Breast epithelium (tissue), 4 donors: ENCODE measurements around the gene SEC61A1. TPM values are rescaled to one million over a fixed set of nuclear protein-coding genes. Genes with fewer than 3 reads are reported as not detected.

Source experiments
- DNase-seq, 2 donors: peaks; one replicate each; pipeline ENCODE4 v3.0.0-alpha.2; 2019; ENCODE audit warnings: low spot score in 2 of 2
- H3K27ac ChIP-seq, 2 donors: fragments of 200-600 bp; sonication (generic) in 1 of 2; one replicate each; pipeline ENCODE4 v1.5.1; 2016 to 2019; ENCODE audit warnings: mild to moderate bottlenecking in 1 of 2
- H3K27me3 ChIP-seq, 2 donors: fragments of 200-600 bp; sonication (generic) in 1 of 2; one replicate each; pipeline versions ENCODE4 v1.5.1 to v1.6.0; 2017 to 2019; ENCODE audit warnings: control low read depth in 1 of 2, mild to moderate bottlenecking in 1 of 2
- H3K36me3 ChIP-seq: fragments of 200-600 bp; one replicate; pipeline ENCODE4 v1.5.1; 2019
- H3K4me1 ChIP-seq, 2 donors: fragments of 200-600 bp; sonication (generic); one replicate each; pipeline ENCODE4 v1.5.1; 2016 to 2019; ENCODE audit warnings: control low read depth in 1 of 2
- H3K4me3 ChIP-seq, 3 donors: fragments of 200-600 bp; sonication (generic); 1 replicate in 2 of 3; 2 replicates in 1 of 3; pipeline ENCODE4 v1.5.1; 2016 to 2019; ENCODE audit warnings: mild to moderate bottlenecking in 3 of 3, moderate library complexity in 2 of 3
- H3K9me3 ChIP-seq, 2 donors: fragments of 200-600 bp; sonication (generic) in 1 of 2; one replicate each; pipeline ENCODE4 v1.5.1; 2016 to 2019; ENCODE audit warnings: control low read depth in 1 of 2
- POLR2A ChIP-seq: fragments of 450-650 bp; IDR thresholded peaks from one replicate; pipeline ENCODE4 v1.6.1; 2016; ENCODE audit warnings: antibody characterized with exemption, mild to moderate bottlenecking, moderate library complexity
- POLR2AphosphoS5 ChIP-seq, 3 donors: sonication (generic); formaldehyde crosslinking; IDR thresholded peaks; one replicate each; pipeline ENCODE4 v1.6.1; 2017; ENCODE audit warnings: antibody characterized with exemption in 3 of 3
- intact Hi-C: fragments of 100-400 bp; cut with DNase I; formaldehyde crosslinking; loops from one replicate; pipeline ENCODE4 v1.15.1; 2023; ENCODE audit warnings: low total_unique reads
- total RNA-seq, 3 donors: library from RNA; depleted of rRNA; stranded (reverse); fragments of >200 nt; gene quantifications; one replicate each; pipeline ENCODE4 v1.1.0, GENCODE V29; 2016
- TF ChIP-seq, protein P1 (sequence below), 3 donors: fragments of 450-650 bp; IDR thresholded peaks; one replicate each; pipeline ENCODE4 v1.5.1; 2016 to 2017; ENCODE audit warnings: antibody characterized with exemption in 3 of 3, mild to moderate bottlenecking in 3 of 3, moderate library complexity in 3 of 3

The SEC61A1 gene
- total RNA-seq, 3 donors from 2014 or later: 105 to 166 (median 142) TPM

DNA sequence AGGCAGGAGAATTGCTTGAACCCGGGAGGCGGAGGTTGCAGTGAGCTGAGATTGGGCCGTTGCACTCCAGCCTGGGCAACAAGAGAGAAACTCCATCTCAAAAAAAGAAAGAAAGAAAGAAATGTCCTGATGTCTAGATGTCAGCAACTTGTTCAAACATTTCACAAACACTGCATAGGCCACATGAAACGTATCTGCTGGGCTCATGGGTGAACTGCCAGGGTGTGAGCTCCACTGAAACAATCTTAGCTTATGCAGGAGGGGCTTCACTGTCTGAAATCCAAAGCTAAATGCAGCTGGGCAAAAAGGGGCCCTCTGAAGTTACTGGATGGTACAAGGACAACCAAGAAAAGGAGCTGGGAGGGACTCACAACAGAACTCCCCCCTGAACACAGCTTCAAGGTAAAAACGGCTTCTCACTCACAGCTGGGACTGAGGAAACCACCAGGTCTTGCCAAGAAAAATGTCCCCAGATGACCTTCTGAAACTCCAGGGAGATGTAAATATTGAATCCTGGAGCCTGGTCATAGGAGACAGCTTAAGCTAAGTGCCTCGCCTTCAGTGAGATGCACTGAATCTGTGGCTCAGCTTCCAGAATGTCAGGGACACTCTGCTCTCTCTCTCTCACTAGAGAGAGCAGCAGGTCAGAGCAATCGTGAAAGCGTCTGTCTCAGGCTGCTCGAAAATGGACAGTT lies 31.9 kb downstream of the SEC61A1 start:
- H3K36me3 ChIP-seq: no peaks in the 10 kb centered on the region
- H3K27me3 ChIP-seq: no peaks in the 10 kb centered on the region
- H3K9me3 ChIP-seq: no peaks in the 10 kb centered on the region
- no peak for DNase-seq
- TF ChIP-seq, protein P1, sequence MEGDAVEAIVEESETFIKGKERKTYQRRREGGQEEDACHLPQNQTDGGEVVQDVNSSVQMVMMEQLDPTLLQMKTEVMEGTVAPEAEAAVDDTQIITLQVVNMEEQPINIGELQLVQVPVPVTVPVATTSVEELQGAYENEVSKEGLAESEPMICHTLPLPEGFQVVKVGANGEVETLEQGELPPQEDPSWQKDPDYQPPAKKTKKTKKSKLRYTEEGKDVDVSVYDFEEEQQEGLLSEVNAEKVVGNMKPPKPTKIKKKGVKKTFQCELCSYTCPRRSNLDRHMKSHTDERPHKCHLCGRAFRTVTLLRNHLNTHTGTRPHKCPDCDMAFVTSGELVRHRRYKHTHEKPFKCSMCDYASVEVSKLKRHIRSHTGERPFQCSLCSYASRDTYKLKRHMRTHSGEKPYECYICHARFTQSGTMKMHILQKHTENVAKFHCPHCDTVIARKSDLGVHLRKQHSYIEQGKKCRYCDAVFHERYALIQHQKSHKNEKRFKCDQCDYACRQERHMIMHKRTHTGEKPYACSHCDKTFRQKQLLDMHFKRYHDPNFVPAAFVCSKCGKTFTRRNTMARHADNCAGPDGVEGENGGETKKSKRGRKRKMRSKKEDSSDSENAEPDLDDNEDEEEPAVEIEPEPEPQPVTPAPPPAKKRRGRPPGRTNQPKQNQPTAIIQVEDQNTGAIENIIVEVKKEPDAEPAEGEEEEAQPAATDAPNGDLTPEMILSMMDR (IDR thresholded peaks at IDR 0.05): no peak
- TF ChIP-seq POLR2A (no peak), POLR2AphosphoS5 (IDR thresholded peaks at IDR 0.05) (no peak)
- intact Hi-C loops: loop anchor here (10.0 kb wide), 1 partner anchor 401 kb away; no protein-coding TSS in a partner anchor
- H3K4me3 ChIP-seq: no peak overlapping the region
- peak overlapping the region; percentile 50 to 54 for H3K27ac ChIP-seq
- no peaks in the 10 kb centered on the region for H3K4me1 ChIP-seq

DNA sequence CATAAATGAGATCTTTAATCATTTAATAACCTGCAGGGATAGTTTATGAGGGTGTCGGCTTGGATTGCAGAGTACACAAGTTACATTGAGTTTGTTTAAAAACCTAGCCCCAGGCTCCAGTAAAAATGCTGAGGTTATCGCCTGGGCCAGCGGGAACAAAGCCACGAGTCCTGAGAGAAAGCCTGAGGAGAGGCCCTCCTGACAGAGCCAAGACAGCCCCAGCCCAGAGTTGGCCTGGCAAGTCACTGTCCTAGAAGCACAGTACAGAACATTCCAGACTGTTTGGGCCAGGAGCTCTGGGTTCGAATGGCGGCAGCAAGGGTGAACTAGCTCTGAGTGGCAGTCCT lies 32.4 kb downstream of the SEC61A1 start:
- Histone ChIP-seq H3K9me3 (no peaks in the 10 kb centered on the region), H3K36me3 (no peaks in the 10 kb centered on the region), H3K27me3 (no peaks in the 10 kb centered on the region), H3K27ac (peak overlapping the region; percentile 50 to 54), H3K4me3 (no peak overlapping the region), H3K4me1 (no peaks in the 10 kb centered on the region)
- TF ChIP-seq POLR2AphosphoS5 (IDR thresholded peaks at IDR 0.05): no peak
- no peak for TF ChIP-seq POLR2A
- TF ChIP-seq, protein P1 (IDR thresholded peaks at IDR 0.05): no peak
- no peak for DNase-seq
- intact Hi-C loops: loop anchor here (10.0 kb wide), 1 partner anchor 400 kb away; no protein-coding TSS in a partner anchor

DNA sequence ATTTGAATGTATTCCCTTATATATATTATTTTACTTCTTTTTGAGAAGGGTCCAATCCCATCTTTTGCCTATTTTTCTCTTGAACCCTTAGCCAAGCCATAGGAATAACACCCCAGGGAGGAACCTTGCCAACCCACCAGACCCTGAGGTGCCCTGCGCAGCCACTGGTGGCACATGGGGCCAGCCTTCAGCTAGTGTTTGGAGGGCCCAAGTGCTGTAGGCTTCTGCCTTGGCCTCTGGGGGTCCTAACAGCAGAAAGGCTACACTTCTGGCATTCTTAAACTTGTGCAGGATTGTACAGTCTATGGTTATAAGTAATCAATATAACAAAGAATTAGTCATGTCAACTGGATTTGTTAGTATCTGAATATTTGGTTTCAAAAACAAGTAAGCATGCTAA lies 36.9 kb downstream of the SEC61A1 start:
- Histone ChIP-seq H3K4me1 (no peaks in the 10 kb centered on the region), H3K9me3 (no peaks in the 10 kb centered on the region), H3K36me3 (no peaks in the 10 kb centered on the region), H3K27ac (no peak overlapping the region), H3K4me3 (no peak overlapping the region), H3K27me3 (no peaks in the 10 kb centered on the region)
- DNase-seq: no peak
- intact Hi-C loops: loop anchor here (10.0 kb wide), 1 partner anchor 396 kb away; no protein-coding TSS in a partner anchor
- TF ChIP-seq, protein P1 (IDR thresholded peaks at IDR 0.05): no peak
- TF ChIP-seq POLR2AphosphoS5 (IDR thresholded peaks at IDR 0.05) (no peak), POLR2A (no peak)

DNA sequence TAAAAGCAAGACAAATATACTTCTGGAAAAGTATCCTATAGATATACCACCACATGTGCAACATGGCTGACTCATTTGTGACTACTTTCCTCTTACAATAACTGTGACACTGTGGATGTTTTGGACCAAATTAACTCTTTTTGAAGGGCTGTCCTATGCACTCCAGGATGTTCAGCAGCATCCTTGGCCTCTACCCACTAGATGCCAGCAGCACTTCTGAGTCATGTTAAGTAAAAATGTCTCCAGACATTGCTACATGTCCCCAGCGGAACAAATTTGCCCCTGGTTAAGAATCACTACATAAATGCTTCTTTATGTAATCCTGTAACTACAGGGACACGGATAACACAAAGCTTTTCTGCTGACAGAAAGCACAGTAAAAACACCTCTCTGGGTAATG lies 39.3 kb downstream of the SEC61A1 start:
- Histone ChIP-seq H3K36me3 (no peaks in the 10 kb centered on the region), H3K27ac (no peak overlapping the region), H3K27me3 (no peaks in the 10 kb centered on the region), H3K4me1 (no peaks in the 10 kb centered on the region), H3K4me3 (no peak overlapping the region), H3K9me3 (no peaks in the 10 kb centered on the region)
- intact Hi-C loops: no loop called here
- no peak for DNase-seq
- TF ChIP-seq POLR2AphosphoS5 (IDR thresholded peaks at IDR 0.05): no peak
- TF ChIP-seq POLR2A: no peak
- TF ChIP-seq, protein P1 (IDR thresholded peaks at IDR 0.05): no peak

DNA sequence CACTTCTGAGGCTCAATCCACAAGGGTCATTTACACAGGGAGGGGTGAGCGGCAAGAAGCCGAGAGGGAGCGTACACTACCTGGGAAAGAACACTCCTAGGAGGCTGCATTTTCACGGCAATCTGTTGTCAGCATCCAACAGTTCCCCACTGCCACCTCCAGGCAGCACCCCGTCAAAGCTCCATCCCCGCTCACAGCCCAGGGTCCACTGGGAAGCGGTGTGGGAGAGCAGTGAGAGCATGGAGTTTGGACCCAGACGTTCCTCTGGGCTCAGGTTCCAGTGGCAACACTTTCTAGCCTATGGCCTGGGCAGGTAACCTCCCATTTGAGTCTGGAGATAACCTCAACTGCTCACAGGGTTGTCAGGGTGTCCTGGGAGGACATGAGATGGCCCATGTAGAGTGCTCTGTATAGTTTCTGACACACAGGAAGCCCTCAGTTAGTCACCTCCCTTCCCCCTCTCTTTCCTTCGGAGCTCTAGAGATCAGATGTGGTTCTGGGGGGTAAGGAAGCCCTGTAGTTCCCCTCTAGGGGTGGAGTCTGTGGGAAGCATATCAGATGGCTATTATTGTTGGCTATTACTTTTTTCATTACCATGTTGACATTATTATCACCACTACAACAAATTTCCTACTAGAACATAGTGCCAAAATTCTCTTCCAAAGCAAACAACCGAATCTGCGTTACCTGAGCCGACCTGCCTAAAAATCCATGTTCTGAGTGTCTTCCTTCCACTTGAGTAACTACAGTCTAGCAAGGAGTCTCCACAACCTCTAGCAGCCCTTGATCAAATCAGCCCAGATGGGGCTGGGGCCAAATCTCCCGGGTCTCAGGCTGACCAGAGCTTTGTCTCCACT lies 42.3 kb downstream of the SEC61A1 start:
- no peak for DNase-seq
- Histone ChIP-seq H3K27me3 (no peaks in the 10 kb centered on the region), H3K9me3 (no peaks in the 10 kb centered on the region), H3K36me3 (no peaks in the 10 kb centered on the region), H3K4me1 (no peaks in the 10 kb centered on the region), H3K27ac (no peak overlapping the region), H3K4me3 (no peak overlapping the region)
- intact Hi-C loops: no loop called here
- no peak for TF ChIP-seq POLR2AphosphoS5 (IDR thresholded peaks at IDR 0.05)
